Measurements from ENCODE around the gene DDHD1. TPM values are rescaled to one million over a fixed set of nuclear protein-coding genes. Genes with fewer than 3 reads are reported as not detected.
A peak's percentile ranks its signal among the peaks of the same experiment; 100 is the strongest.

Gene DDHD1
- total RNA-seq, 6 experiments from 2014 or later, result 2.7 to 8.4 (median 6.0) TPM

GRCh38 chr14:53034036-53034435 lies 119.1 kb downstream of the DDHD1 start:
- H3K27me3 ChIP-seq, result no peaks in the 10 kb centered on the region
- intact Hi-C loops (cut with DNase I), result no loop called here
- no peak overlapping the region for H3K4me3 ChIP-seq
- no peak for TF ChIP-seq POLR2A (IDR thresholded peaks at IDR 0.05)
- no peak for TF ChIP-seq CTCF (IDR thresholded peaks at IDR 0.05)
- H3K9me3 ChIP-seq, result no peaks in the 10 kb centered on the region
- peaks cover 0 to 9% (median 3%) of the 10 kb centered on the region in 4 donors for H3K4me1 ChIP-seq
- WGBS (ENCODE audit: insufficient coverage, low coverage, low lambda C conversion rate, missing lambda C conversion rate), result 72% methylated on average over 3 of the region's 3 CpGs
- H3K36me3 ChIP-seq, result no peaks in the 10 kb centered on the region
- ATAC-seq, result no peak
- no peak overlapping the region for H3K27ac ChIP-seq
- DNase-seq, result no peak

- Histone ChIP-seq H3K4me1 (peaks cover 0 to 9% (median 3%) of the 10 kb centered on the region in 4 donors), H3K27me3 (no peaks in the 10 kb centered on the region), H3K36me3 (no peaks in the 10 kb centered on the region), H3K27ac (peak overlapping the region in 2 of 3 donors; percentile 28 to 44), H3K4me3 (no peak overlapping the region), H3K9me3 (no peaks in the 10 kb centered on the region)
- intact Hi-C loops (cut with DNase I), result no loop called here
- no peak for TF ChIP-seq POLR2A (IDR thresholded peaks at IDR 0.05)
- TF ChIP-seq CTCF (IDR thresholded peaks at IDR 0.05), result no peak
- peak; percentile 63 to 81 (median 68) for ATAC-seq
- DNase-seq, result no peak
- 100% methylated on average over 1 of the region's 1 CpG for WGBS (ENCODE audit: insufficient coverage, low coverage, low lambda C conversion rate, missing lambda C conversion rate)
Observed at GRCh38 chr14:53032838-53033390, 120.2 kb downstream of the DDHD1 start.

- H3K9me3 ChIP-seq, result no peaks in the 10 kb centered on the region
- 41% methylated on average over 2 of the region's 2 CpGs for whole genome bisulfite sequencing (ENCODE audit: insufficient coverage, low coverage, low lambda C conversion rate, missing lambda C conversion rate)
- intact Hi-C loops (cut with DNase I), result no loop called here
- no peaks in the 10 kb centered on the region for H3K36me3 ChIP-seq
- TF ChIP-seq CTCF (IDR thresholded peaks at IDR 0.05) (no peak), POLR2A (IDR thresholded peaks at IDR 0.05) (no peak)
- H3K27ac ChIP-seq, result peak overlapping the region in 2 of 3 donors; percentile 28 to 44
- peak; percentile 89 to 96 (median 92) for ATAC-seq
- DNase-seq, result peak in 1 of 3 donors; percentile 73
- no peak overlapping the region for H3K4me3 ChIP-seq
- H3K4me1 ChIP-seq, result peaks cover 0 to 9% (median 3%) of the 10 kb centered on the region in 4 donors
- H3K27me3 ChIP-seq, result no peaks in the 10 kb centered on the region
Observed at GRCh38 chr14:53032161-53032803, 120.8 kb downstream of the DDHD1 start.

GRCh38 chr14:53027562-53027961 lies 125.6 kb downstream of the DDHD1 start:
- intact Hi-C loops (cut with DNase I), result no loop called here
- H3K9me3 ChIP-seq, result no peaks in the 10 kb centered on the region
- DNase-seq (no peak), ATAC-seq (no peak)
- TF ChIP-seq POLR2A (IDR thresholded peaks at IDR 0.05) (no peak), CTCF (IDR thresholded peaks at IDR 0.05) (no peak)
- no peak overlapping the region for H3K4me3 ChIP-seq
- no peaks in the 10 kb centered on the region for H3K27me3 ChIP-seq
- WGBS (ENCODE audit: insufficient coverage, low coverage, low lambda C conversion rate, missing lambda C conversion rate), result 67% methylated on average over 3 of the region's 3 CpGs
- H3K27ac ChIP-seq, result no peak overlapping the region
- H3K4me1 ChIP-seq, result peaks cover 0 to 6% (median 2%) of the 10 kb centered on the region in 4 donors
- H3K36me3 ChIP-seq, result no peaks in the 10 kb centered on the region

Data from right lobe of liver (tissue), 6 donors.